ENCODE measurements around the gene PRAMEF2.
"Not testable (repeated sequence)": the region's sequence is repeated elsewhere in the genome, so short reads cannot be mapped to it uniquely, and the experiment has no call there.

The PRAMEF2 gene

GRCh38 chr1:12856786-12857185 lies at the start of gene PRAMEF2:
Gene PRAMEF2, plus strand, starts transcription at chr1:12857086. Its CDS starts 1,924 bp downstream, at chr1:12859010.
- not testable (repeated sequence) for H3K4me1 ChIP-seq (ENCODE audit: control insufficient read depth in 1 of 2, insufficient read depth in 2 of 2, low read length in 2 of 2); H3K27me3 ChIP-seq (ENCODE audit: low read depth, low read length); H3K4me3 ChIP-seq (ENCODE audit: low read depth in 1 of 2, low read length in 2 of 2); H3K27ac ChIP-seq (ENCODE audit: low read length); H3K36me3 ChIP-seq (ENCODE audit: control insufficient read depth in 1 of 2, insufficient read depth in 2 of 2, low read length in 2 of 2); H3K9me3 ChIP-seq (ENCODE audit: control insufficient read depth in 1 of 2, low read length in 2 of 2)

- no peaks in the 10 kb centered on the region for H3K4me1 ChIP-seq (ENCODE audit: control insufficient read depth in 1 of 2, insufficient read depth in 2 of 2, low read length in 2 of 2)
- H3K4me3 ChIP-seq (ENCODE audit: low read depth in 1 of 2, low read length in 2 of 2) = no peak overlapping the region
- H3K27me3 ChIP-seq (ENCODE audit: low read depth, low read length) = no peaks in the 10 kb centered on the region
- H3K9me3 ChIP-seq (ENCODE audit: control insufficient read depth in 1 of 2, low read length in 2 of 2) = no peaks in the 10 kb centered on the region
- no peaks in the 10 kb centered on the region for H3K36me3 ChIP-seq (ENCODE audit: control insufficient read depth in 1 of 2, insufficient read depth in 2 of 2, low read length in 2 of 2)
- no peak overlapping the region for H3K27ac ChIP-seq (ENCODE audit: low read length)
Observed at GRCh38 chr1:12809933-12810332, 47.0 kb upstream of the PRAMEF2 start.

- no peaks in the 10 kb centered on the region for H3K27me3 ChIP-seq (ENCODE audit: low read depth, low read length)
- no peak overlapping the region for H3K4me3 ChIP-seq (ENCODE audit: low read depth in 1 of 2, low read length in 2 of 2)
- no peaks in the 10 kb centered on the region for H3K36me3 ChIP-seq (ENCODE audit: control insufficient read depth in 1 of 2, insufficient read depth in 2 of 2, low read length in 2 of 2)
- H3K9me3 ChIP-seq (ENCODE audit: control insufficient read depth in 1 of 2, low read length in 2 of 2) = no peaks in the 10 kb centered on the region
- no peak overlapping the region for H3K27ac ChIP-seq (ENCODE audit: low read length)
- no peaks in the 10 kb centered on the region for H3K4me1 ChIP-seq (ENCODE audit: control insufficient read depth in 1 of 2, insufficient read depth in 2 of 2, low read length in 2 of 2)
Observed at GRCh38 chr1:12810691-12811408, 46.0 kb upstream of the PRAMEF2 start.

GRCh38 chr1:12811409-12811784 lies 45.5 kb upstream of the PRAMEF2 start:
- no peaks in the 10 kb centered on the region for H3K9me3 ChIP-seq (ENCODE audit: control insufficient read depth in 1 of 2, low read length in 2 of 2)
- no peaks in the 10 kb centered on the region for H3K36me3 ChIP-seq (ENCODE audit: control insufficient read depth in 1 of 2, insufficient read depth in 2 of 2, low read length in 2 of 2)
- no peak overlapping the region for H3K4me3 ChIP-seq (ENCODE audit: low read depth in 1 of 2, low read length in 2 of 2)
- H3K27ac ChIP-seq (ENCODE audit: low read length) = no peak overlapping the region
- no peaks in the 10 kb centered on the region for H3K4me1 ChIP-seq (ENCODE audit: control insufficient read depth in 1 of 2, insufficient read depth in 2 of 2, low read length in 2 of 2)
- H3K27me3 ChIP-seq (ENCODE audit: low read depth, low read length) = no peaks in the 10 kb centered on the region

- H3K27me3 ChIP-seq (ENCODE audit: low read depth, low read length); H3K9me3 ChIP-seq (ENCODE audit: control insufficient read depth in 1 of 2, low read length in 2 of 2); H3K4me1 ChIP-seq (ENCODE audit: control insufficient read depth in 1 of 2, insufficient read depth in 2 of 2, low read length in 2 of 2); H3K27ac ChIP-seq (ENCODE audit: low read length); H3K36me3 ChIP-seq (ENCODE audit: control insufficient read depth in 1 of 2, insufficient read depth in 2 of 2, low read length in 2 of 2); H3K4me3 ChIP-seq (ENCODE audit: low read depth in 1 of 2, low read length in 2 of 2): not testable (repeated sequence)
Observed at GRCh38 chr1:12819061-12819460, 37.8 kb upstream of the PRAMEF2 start.

- H3K9me3 ChIP-seq (ENCODE audit: control insufficient read depth in 1 of 2, low read length in 2 of 2); H3K4me1 ChIP-seq (ENCODE audit: control insufficient read depth in 1 of 2, insufficient read depth in 2 of 2, low read length in 2 of 2); H3K36me3 ChIP-seq (ENCODE audit: control insufficient read depth in 1 of 2, insufficient read depth in 2 of 2, low read length in 2 of 2); H3K27me3 ChIP-seq (ENCODE audit: low read depth, low read length); H3K27ac ChIP-seq (ENCODE audit: low read length); H3K4me3 ChIP-seq (ENCODE audit: low read depth in 1 of 2, low read length in 2 of 2): not testable (repeated sequence)
Observed at GRCh38 chr1:12831310-12831709, 25.6 kb upstream of the PRAMEF2 start, which contains the start of gene PRAMEF11. Gene PRAMEF11, minus strand, starts transcription at chr1:12831410. Its CDS starts 2,621 bp downstream, at chr1:12828789.

- H3K27me3 ChIP-seq (ENCODE audit: low read depth, low read length); H3K4me1 ChIP-seq (ENCODE audit: control insufficient read depth in 1 of 2, insufficient read depth in 2 of 2, low read length in 2 of 2); H3K9me3 ChIP-seq (ENCODE audit: control insufficient read depth in 1 of 2, low read length in 2 of 2); H3K4me3 ChIP-seq (ENCODE audit: low read depth in 1 of 2, low read length in 2 of 2); H3K27ac ChIP-seq (ENCODE audit: low read length); H3K36me3 ChIP-seq (ENCODE audit: control insufficient read depth in 1 of 2, insufficient read depth in 2 of 2, low read length in 2 of 2): not testable (repeated sequence)
Observed at GRCh38 chr1:12833251-12833650, 23.6 kb upstream of the PRAMEF2 start.

GRCh38 chr1:12848620-12849019 lies 8.3 kb upstream of the PRAMEF2 start, which contains the start of gene HNRNPCL1:
Gene HNRNPCL1, minus strand, starts transcription at chr1:12848720. Its CDS starts 431 bp downstream, at chr1:12848289.
- not testable (repeated sequence) for H3K9me3 ChIP-seq (ENCODE audit: control insufficient read depth in 1 of 2, low read length in 2 of 2); H3K27ac ChIP-seq (ENCODE audit: low read length); H3K4me1 ChIP-seq (ENCODE audit: control insufficient read depth in 1 of 2, insufficient read depth in 2 of 2, low read length in 2 of 2); H3K27me3 ChIP-seq (ENCODE audit: low read depth, low read length); H3K4me3 ChIP-seq (ENCODE audit: low read depth in 1 of 2, low read length in 2 of 2); H3K36me3 ChIP-seq (ENCODE audit: control insufficient read depth in 1 of 2, insufficient read depth in 2 of 2, low read length in 2 of 2)

GRCh38 chr1:12851779-12852178 lies 5.1 kb upstream of the PRAMEF2 start:
- Histone ChIP-seq H3K27ac (ENCODE audit: low read length) (no peak overlapping the region), H3K36me3 (ENCODE audit: control insufficient read depth in 1 of 2, insufficient read depth in 2 of 2, low read length in 2 of 2) (no peaks in the 10 kb centered on the region), H3K4me3 (ENCODE audit: low read depth in 1 of 2, low read length in 2 of 2) (no peak overlapping the region), H3K4me1 (ENCODE audit: control insufficient read depth in 1 of 2, insufficient read depth in 2 of 2, low read length in 2 of 2) (no peaks in the 10 kb centered on the region), H3K27me3 (ENCODE audit: low read depth, low read length) (no peaks in the 10 kb centered on the region), H3K9me3 (ENCODE audit: control insufficient read depth in 1 of 2, low read length in 2 of 2) (no peaks in the 10 kb centered on the region)

GRCh38 chr1:12863131-12863880 lies 6.4 kb downstream of the PRAMEF2 start:
- H3K4me1 ChIP-seq (ENCODE audit: control insufficient read depth in 1 of 2, insufficient read depth in 2 of 2, low read length in 2 of 2); H3K27me3 ChIP-seq (ENCODE audit: low read depth, low read length); H3K4me3 ChIP-seq (ENCODE audit: low read depth in 1 of 2, low read length in 2 of 2); H3K36me3 ChIP-seq (ENCODE audit: control insufficient read depth in 1 of 2, insufficient read depth in 2 of 2, low read length in 2 of 2); H3K9me3 ChIP-seq (ENCODE audit: control insufficient read depth in 1 of 2, low read length in 2 of 2); H3K27ac ChIP-seq (ENCODE audit: low read length): not testable (repeated sequence)

- not testable (repeated sequence) for H3K4me3 ChIP-seq (ENCODE audit: low read depth in 1 of 2, low read length in 2 of 2); H3K9me3 ChIP-seq (ENCODE audit: control insufficient read depth in 1 of 2, low read length in 2 of 2); H3K36me3 ChIP-seq (ENCODE audit: control insufficient read depth in 1 of 2, insufficient read depth in 2 of 2, low read length in 2 of 2); H3K4me1 ChIP-seq (ENCODE audit: control insufficient read depth in 1 of 2, insufficient read depth in 2 of 2, low read length in 2 of 2); H3K27ac ChIP-seq (ENCODE audit: low read length); H3K27me3 ChIP-seq (ENCODE audit: low read depth, low read length)
Observed at GRCh38 chr1:12878453-12878852, 21.6 kb downstream of the PRAMEF2 start.

- not testable (repeated sequence) for H3K27ac ChIP-seq (ENCODE audit: low read length); H3K9me3 ChIP-seq (ENCODE audit: control insufficient read depth in 1 of 2, low read length in 2 of 2); H3K27me3 ChIP-seq (ENCODE audit: low read depth, low read length); H3K36me3 ChIP-seq (ENCODE audit: control insufficient read depth in 1 of 2, insufficient read depth in 2 of 2, low read length in 2 of 2); H3K4me3 ChIP-seq (ENCODE audit: low read depth in 1 of 2, low read length in 2 of 2); H3K4me1 ChIP-seq (ENCODE audit: control insufficient read depth in 1 of 2, insufficient read depth in 2 of 2, low read length in 2 of 2)
Observed at GRCh38 chr1:12886101-12886500, 29.2 kb downstream of the PRAMEF2 start, which contains the start of gene PRAMEF4. Gene PRAMEF4, minus strand, starts transcription at chr1:12886201. Its CDS starts 2,807 bp downstream, at chr1:12883394.
